Activated naive CD4-positive, alpha-beta T cell (primary cell): ENCODE measurements around the gene RASGRF2.
"Not testable (repeated sequence)": the region's sequence is repeated elsewhere in the genome, so short reads cannot be mapped to it uniquely, and the experiment has no call there.

Experiments
- DNase-seq, 4 experiments: peaks; one replicate each; lab custom pipeline; 2025; lab: John Stamatoyannopoulos, UW

The RASGRF2 gene

GRCh38 chr5:81021486-81021885, 61.3 kb downstream of the RASGRF2 start:
- DNase-seq, result no peak

DNA sequence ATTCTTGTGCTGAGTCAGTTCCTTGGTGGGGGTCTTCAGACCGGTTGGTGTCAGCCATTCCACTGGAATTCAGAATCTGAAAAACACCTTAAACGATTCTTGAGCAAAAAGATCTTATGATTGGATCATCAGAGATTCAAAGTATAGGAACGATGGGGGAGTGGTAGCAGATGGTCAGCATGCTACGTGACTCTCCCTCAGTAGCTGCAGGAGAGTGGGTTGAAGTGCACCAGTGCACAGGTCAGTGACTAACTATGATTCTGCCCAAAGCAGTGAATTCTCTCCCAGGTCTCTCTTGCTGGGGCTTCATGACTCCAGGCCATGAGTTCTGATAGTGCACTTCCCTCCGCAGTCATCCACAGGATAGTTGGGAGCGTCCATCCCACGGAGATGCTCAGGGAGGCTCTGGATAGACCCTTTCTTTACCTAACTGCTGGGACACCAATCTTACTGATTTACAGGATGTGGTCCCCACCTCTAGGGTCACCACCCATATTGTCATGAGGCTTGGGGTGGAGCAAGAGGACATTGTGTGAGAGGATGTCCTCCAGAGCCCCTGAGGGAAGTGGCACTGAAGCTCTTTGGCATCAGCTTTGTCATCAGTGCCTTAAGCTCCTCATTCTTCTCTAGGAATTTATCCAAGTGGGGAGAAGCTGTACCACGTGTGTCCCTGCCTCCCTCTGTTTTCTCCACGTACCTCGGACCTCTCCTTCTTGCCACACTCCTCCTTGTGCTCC, 62.0 kb downstream of the RASGRF2 start:
- DNase-seq, result no peak

GRCh38 chr5:81022688-81023084, 62.5 kb downstream of the RASGRF2 start:
- no peak for DNase-seq

- no peak for DNase-seq
These were observed 63.3 kb downstream of the RASGRF2 start for GRCh38 chr5:81023261-81023970.

DNA sequence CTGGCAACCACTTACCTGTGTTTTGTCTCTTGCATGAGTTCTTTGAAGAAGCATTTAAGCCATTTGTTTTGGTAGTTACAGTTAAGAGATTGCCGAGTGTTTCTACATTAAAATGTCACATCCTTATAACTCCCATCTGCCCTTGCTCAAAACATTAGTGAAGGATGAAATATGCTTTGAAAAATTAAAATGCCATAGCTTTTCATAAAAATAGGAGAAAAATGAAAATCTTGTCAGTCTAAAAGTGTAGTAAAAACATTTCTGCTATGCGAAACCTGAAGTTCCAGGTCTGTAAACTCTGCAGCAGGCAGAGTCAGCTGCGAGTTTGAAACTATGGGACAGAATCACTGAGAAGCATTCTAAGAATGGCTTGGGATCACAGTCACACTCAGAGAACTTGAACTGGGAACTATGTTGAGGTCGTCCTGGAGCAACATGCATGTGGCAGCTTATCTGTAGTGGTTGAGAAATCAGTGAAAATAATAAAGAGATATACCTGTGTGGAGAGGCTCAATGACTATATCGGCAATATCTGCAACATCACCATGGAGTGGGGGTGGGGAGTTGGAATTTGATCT, 67.4 kb downstream of the RASGRF2 start:
- DNase-seq, result no peak

DNA sequence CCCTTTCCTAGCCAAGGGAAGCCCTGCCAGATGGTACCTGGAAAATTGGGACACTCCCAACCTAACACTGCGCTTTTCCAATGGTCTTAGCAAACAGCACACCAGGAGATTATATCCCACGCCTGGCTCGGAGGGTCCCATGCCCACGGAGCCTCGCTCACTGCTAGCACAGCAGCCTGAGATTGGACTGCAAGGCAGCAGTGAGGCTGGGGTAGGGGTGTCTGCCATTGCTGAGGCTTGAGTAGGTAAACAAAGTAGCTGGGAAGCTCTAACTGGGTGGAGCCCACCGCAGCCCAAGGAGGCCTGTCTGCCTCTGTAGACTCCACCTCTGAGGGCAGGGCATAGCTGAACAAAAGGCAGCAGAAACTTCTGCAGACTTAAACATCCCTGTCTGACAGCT, 68.7 kb downstream of the RASGRF2 start:
- DNase-seq, result not testable (repeated sequence)

- DNase-seq, result not testable (repeated sequence)
These were observed 69.6 kb downstream of the RASGRF2 start for GRCh38 chr5:81029736-81030135.

- not testable (repeated sequence) for DNase-seq
These were observed 70.3 kb downstream of the RASGRF2 start for GRCh38 chr5:81030236-81031034.

GRCh38 chr5:81035522-81035921, 75.4 kb downstream of the RASGRF2 start:
- no peak for DNase-seq

GRCh38 chr5:81038495-81038894, 78.3 kb downstream of the RASGRF2 start:
- no peak for DNase-seq

DNA sequence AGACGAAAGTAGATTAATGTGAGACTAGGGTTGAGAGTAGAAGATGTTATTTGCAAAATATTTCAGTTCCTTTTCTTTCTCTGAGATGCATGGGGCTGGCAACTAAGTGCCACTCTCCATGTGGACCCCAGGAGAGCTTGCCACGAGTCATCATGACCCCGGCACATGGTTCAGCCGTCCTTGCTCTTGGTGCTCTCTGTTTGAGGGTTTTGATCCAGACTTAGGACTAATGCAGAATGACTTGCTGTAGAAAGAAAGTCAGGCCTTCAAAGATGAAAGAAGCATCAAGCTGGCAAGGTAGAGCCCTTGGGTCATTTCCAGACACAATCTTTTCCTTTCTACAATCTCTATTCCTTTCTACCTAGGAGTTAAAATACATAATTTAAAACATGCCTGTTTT, 84.7 kb downstream of the RASGRF2 start:
- DNase-seq, result no peak

GRCh38 chr5:81045389-81045807, 85.2 kb downstream of the RASGRF2 start:
- DNase-seq, result no peak

GRCh38 chr5:81046041-81046440, 85.9 kb downstream of the RASGRF2 start:
- DNase-seq, result no peak

GRCh38 chr5:81052325-81052724, 92.2 kb downstream of the RASGRF2 start:
- no peak for DNase-seq

GRCh38 chr5:81053282-81053681, 93.1 kb downstream of the RASGRF2 start:
- DNase-seq, result not testable (repeated sequence)

GRCh38 chr5:81058121-81058520, 98.0 kb downstream of the RASGRF2 start:
- DNase-seq, result no peak

DNA sequence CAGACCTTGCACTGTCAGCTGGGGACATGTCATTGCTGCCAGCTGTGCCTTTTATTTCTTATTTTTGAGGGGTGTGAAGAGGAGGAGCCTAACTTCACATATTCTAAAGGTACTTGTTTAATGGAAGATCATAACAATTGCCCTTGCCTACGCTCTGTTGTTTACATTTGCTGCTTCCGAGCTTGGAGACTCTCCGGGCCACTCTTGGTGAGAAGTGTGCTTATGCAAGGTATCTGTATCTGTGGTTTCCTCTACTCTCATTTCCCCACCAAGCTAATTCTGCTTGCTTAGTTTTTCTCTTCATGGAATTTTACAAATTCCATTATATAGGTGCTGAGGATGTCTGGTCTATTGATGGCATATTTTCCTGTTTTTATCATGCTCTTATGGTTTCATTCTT, 105.3 kb downstream of the RASGRF2 start:
- no peak for DNase-seq

- no peak for DNase-seq
These were observed 105.9 kb downstream of the RASGRF2 start for GRCh38 chr5:81066102-81066501.

DNA sequence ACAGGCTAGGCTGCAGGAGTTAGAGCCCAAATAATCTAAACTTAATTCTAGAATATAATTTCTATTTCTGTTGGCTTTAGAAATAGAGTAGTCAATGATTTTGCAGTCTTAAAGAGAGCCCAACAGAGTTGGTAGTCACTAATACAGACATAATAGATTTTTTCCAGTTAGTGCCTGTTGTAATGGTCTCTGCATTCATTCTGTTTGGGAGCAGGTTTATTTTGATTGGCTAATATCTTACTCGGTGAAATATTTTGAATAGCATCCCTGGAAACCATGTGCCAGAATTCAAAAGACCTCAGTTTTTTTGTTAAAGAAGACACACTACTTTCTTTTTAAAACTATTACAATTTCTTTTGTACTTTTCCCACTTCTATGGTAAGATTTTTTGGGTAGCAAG, 107.2 kb downstream of the RASGRF2 start:
- no peak for DNase-seq

DNA sequence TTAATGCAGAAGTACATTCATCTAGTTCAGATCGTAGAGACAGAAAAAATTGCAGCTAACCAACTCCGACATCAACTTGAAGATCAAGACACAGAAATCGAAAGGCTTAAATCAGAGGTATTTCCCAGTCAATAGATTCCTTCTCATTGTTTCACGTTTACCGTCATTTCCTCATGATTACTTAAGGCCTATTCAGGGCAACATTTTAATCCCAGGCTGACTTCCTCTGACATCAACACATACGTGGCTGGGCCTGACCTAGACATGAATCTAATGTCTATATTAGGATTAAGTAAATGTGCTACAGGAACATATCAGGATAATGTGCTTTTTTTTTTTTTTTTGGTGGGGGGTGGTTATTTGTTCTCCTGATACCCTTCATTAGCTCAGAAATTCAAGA, 107.9 kb downstream of the RASGRF2 start:
- no peak for DNase-seq

DNA sequence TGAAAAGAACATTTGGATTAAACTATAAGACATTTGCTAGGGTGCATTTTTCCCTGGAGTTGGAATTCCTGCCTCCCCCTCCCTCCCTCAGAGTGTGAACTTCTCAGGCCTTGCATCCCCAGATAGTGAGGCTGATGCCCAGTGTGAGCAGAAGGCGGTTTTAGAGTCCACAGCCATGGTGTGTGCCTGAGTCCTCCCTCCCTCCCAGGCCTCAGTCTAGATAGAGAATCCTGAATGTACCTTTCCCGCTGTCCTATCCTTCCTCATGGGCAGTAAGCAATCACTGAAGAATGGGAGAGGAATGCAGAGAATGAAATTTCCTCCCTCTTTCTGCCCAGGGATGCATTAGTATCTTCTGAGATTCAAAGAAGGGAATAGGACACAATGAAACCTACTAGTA, 108.5 kb downstream of the RASGRF2 start:
- no peak for DNase-seq

GRCh38 chr5:81069990-81070389, 109.8 kb downstream of the RASGRF2 start:
- DNase-seq, result no peak
